ENCODE results near the gene ANKRD63.

DNA sequence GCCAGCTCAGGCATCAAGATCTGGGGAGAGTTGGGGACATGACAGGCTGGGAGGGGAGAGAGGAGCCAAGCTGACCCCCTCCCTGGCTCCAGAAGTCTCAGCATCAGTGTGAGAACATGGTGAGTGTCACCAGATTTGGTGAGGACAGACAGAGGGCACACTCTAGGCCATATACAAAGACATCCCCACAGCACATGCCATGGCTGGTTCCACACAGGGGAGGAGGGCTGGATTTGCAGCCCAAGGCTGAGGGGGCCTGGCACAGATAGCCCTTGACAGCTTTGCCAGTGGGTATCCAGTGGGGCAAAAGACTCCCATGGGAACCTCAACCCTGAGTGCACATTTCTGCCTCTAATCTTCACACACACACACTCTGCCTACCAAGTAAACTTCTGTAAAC, 10.1 kb upstream of the ANKRD63 start:
- TF ChIP-seq, protein P1, sequence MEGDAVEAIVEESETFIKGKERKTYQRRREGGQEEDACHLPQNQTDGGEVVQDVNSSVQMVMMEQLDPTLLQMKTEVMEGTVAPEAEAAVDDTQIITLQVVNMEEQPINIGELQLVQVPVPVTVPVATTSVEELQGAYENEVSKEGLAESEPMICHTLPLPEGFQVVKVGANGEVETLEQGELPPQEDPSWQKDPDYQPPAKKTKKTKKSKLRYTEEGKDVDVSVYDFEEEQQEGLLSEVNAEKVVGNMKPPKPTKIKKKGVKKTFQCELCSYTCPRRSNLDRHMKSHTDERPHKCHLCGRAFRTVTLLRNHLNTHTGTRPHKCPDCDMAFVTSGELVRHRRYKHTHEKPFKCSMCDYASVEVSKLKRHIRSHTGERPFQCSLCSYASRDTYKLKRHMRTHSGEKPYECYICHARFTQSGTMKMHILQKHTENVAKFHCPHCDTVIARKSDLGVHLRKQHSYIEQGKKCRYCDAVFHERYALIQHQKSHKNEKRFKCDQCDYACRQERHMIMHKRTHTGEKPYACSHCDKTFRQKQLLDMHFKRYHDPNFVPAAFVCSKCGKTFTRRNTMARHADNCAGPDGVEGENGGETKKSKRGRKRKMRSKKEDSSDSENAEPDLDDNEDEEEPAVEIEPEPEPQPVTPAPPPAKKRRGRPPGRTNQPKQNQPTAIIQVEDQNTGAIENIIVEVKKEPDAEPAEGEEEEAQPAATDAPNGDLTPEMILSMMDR (IDR thresholded peaks at IDR 0.05), result no peak
- TF ChIP-seq EZH2phosphoT487 (IDR thresholded peaks at IDR 0.05), result no peak
- no peak for TF ChIP-seq EZH2 (IDR thresholded peaks at IDR 0.05)
